H9 (cell line): ENCODE data around the gene UNC79. TPM values are rescaled to one million over a fixed set of nuclear protein-coding genes. Genes with fewer than 3 reads are reported as not detected.

Source experiments
- DNase-seq: peaks from one replicate; pipeline ENCODE4 v3.0.0-alpha.2; 2017
- H2AFZ ChIP-seq: one replicate; pipeline ENCODE4 v1.6.1; 2013; ENCODE audit warnings: mild to moderate bottlenecking, low read length, control low read depth, moderate library complexity
- H2AK5ac ChIP-seq: 2 replicates; pipeline ENCODE4 v1.6.1; 2013; ENCODE audit warnings: low read length, control low read depth, mixed read lengths; ENCODE audit not compliant: insufficient read length
- H2BK120ac ChIP-seq: one replicate; pipeline ENCODE4 v1.6.1; 2013; ENCODE audit warnings: low read depth, mild to moderate bottlenecking, low read length, control low read depth, inconsistent platforms; ENCODE audit not compliant: poor library complexity, severe bottlenecking
- H2BK12ac ChIP-seq: 2 replicates; pipeline ENCODE4 v1.6.1; 2013; ENCODE audit warnings: low read length, control low read depth, mixed read lengths, low read depth; ENCODE audit not compliant: insufficient read length
- H2BK15ac ChIP-seq: 2 replicates; pipeline ENCODE4 v1.6.1; 2013; ENCODE audit warnings: low read depth, low read length, control low read depth
- H2BK20ac ChIP-seq: one replicate; pipeline ENCODE4 v1.6.1; 2013; ENCODE audit warnings: low read depth, mild to moderate bottlenecking, low read length, control low read depth, inconsistent platforms; ENCODE audit not compliant: poor library complexity, severe bottlenecking
- H2BK5ac ChIP-seq: 2 replicates; pipeline ENCODE4 v1.6.1; 2013; ENCODE audit warnings: low read length, control low read depth, mixed read lengths; ENCODE audit not compliant: insufficient read length
- H3K14ac ChIP-seq: 2 replicates; pipeline ENCODE4 v1.6.1; 2013; ENCODE audit warnings: low read length, control low read depth; ENCODE audit not compliant: insufficient read depth
- H3K18ac ChIP-seq: 2 replicates; pipeline ENCODE4 v1.6.1; 2013; ENCODE audit warnings: low read depth, mild to moderate bottlenecking, mixed read lengths, low read length, control low read depth; ENCODE audit not compliant: insufficient read length
- H3K23ac ChIP-seq: 2 replicates; pipeline ENCODE4 v1.6.1; 2013; ENCODE audit warnings: low read length, control low read depth, mixed read lengths, low read depth; ENCODE audit not compliant: insufficient read length
- H3K23me2 ChIP-seq: 2 replicates; pipeline ENCODE4 v1.6.1; 2013; ENCODE audit warnings: low read depth, mild to moderate bottlenecking, mixed read lengths, low read length, control low read depth; ENCODE audit not compliant: insufficient read length, poor library complexity, severe bottlenecking
- H3K27ac ChIP-seq: 2 replicates; pipeline ENCODE4 v1.5.1; 2013; ENCODE audit warnings: low read length, control low read depth, mixed read lengths, low read depth; ENCODE audit not compliant: insufficient read length
- H3K27me3 ChIP-seq: 2 replicates; pipeline ENCODE4 v1.6.1; 2013; ENCODE audit warnings: low read length, control low read depth, inconsistent platforms; ENCODE audit not compliant: insufficient read depth
- H3K4ac ChIP-seq: 2 replicates; pipeline ENCODE4 v1.6.1; 2013; ENCODE audit warnings: low read depth, mild to moderate bottlenecking, control low read depth, inconsistent platforms, low read length, moderate library complexity
- H3K4me1 ChIP-seq: 2 replicates; pipeline ENCODE4 v1.6.1; 2013; ENCODE audit warnings: low read length, control low read depth, inconsistent platforms; ENCODE audit not compliant: insufficient read depth
- H3K4me2 ChIP-seq: 2 replicates; pipeline ENCODE4 v1.6.1; 2013; ENCODE audit warnings: low read length, control low read depth, mixed read lengths; ENCODE audit not compliant: insufficient read length, insufficient read depth
- H3K56ac ChIP-seq: 2 replicates; pipeline ENCODE4 v1.6.1; 2013; ENCODE audit warnings: low read depth, mild to moderate bottlenecking, mixed read lengths, low read length, control low read depth; ENCODE audit not compliant: insufficient read length
- H3K79me1 ChIP-seq: 2 replicates; pipeline ENCODE4 v1.6.1; 2013; ENCODE audit warnings: low read depth, mild to moderate bottlenecking, moderate library complexity, low read length, control low read depth, inconsistent platforms; ENCODE audit not compliant: insufficient read depth, poor library complexity, severe bottlenecking
- H3K79me2 ChIP-seq: 2 replicates; pipeline ENCODE4 v1.6.1; 2013; ENCODE audit warnings: low read length, control low read depth, inconsistent platforms; ENCODE audit not compliant: insufficient read depth
- H3K9ac ChIP-seq: 2 replicates; pipeline ENCODE4 v1.6.1; 2013; ENCODE audit warnings: low read length, control low read depth, mixed read lengths; ENCODE audit not compliant: insufficient read length; ENCODE audit errors: extremely low read depth
- H3K9me3 ChIP-seq: one replicate; pipeline ENCODE4 v1.6.1; 2013; ENCODE audit warnings: low read depth, low read length, inconsistent platforms; ENCODE audit not compliant: control insufficient read depth
- H3T11ph ChIP-seq: one replicate; pipeline ENCODE4 v1.6.1; 2013; ENCODE audit warnings: mild to moderate bottlenecking, low read length, control low read depth, inconsistent platforms
- H4K20me1 ChIP-seq: one replicate; pipeline ENCODE4 v1.6.1; 2013; ENCODE audit not compliant: control insufficient read depth, insufficient read length, insufficient read depth
- H4K5ac ChIP-seq: 2 replicates; pipeline ENCODE4 v1.6.1; 2013; ENCODE audit warnings: low read depth, mild to moderate bottlenecking, mixed read lengths, low read length, control low read depth; ENCODE audit not compliant: insufficient read length
- H4K8ac ChIP-seq: replicated peaks from 2 replicates; pipeline ENCODE4 v1.6.1; 2013; ENCODE audit warnings: low read length, control low read depth, mixed read lengths, low read depth; ENCODE audit not compliant: insufficient read length
- H4K91ac ChIP-seq: 2 replicates; pipeline ENCODE4 v1.6.1; 2013; ENCODE audit warnings: low read depth, mild to moderate bottlenecking, moderate library complexity, mixed read lengths, low read length, control low read depth; ENCODE audit not compliant: insufficient read length
- H3K27ac Mint-ChIP-seq, 3 experiments: 2 replicates in 2 of 3; 3 replicates in 1 of 3; pipeline ENCODE4 v1.8.0; 2020 to 2021; ENCODE audit warnings: mixed read lengths in 3 of 3, mild to moderate bottlenecking in 1 of 3, moderate library complexity in 1 of 3
- H3K27me3 Mint-ChIP-seq: 2 replicates; pipeline ENCODE4 v1.8.0; 2021; ENCODE audit warnings: low read depth, mild to moderate bottlenecking, moderate library complexity, mixed read lengths
- H3K36me3 Mint-ChIP-seq, 3 experiments: 2 replicates in 2 of 3; 3 replicates in 1 of 3; pipeline ENCODE4 v1.8.0; 2020 to 2021; ENCODE audit warnings: low read depth in 3 of 3, mixed read lengths in 3 of 3; ENCODE audit not compliant: insufficient read depth in 1 of 3
- H3K4me1 Mint-ChIP-seq, 2 experiments: 2 replicates each; pipeline ENCODE4 v1.8.0; 2020; ENCODE audit warnings: mixed read lengths in 2 of 2
- H3K4me3 Mint-ChIP-seq, 2 experiments: 2 replicates in 1 of 2; 3 replicates in 1 of 2; pipeline ENCODE4 v1.8.0; 2020 to 2021; ENCODE audit warnings: mild to moderate bottlenecking in 2 of 2, mixed read lengths in 2 of 2, moderate library complexity in 1 of 2
- H3K9me3 Mint-ChIP-seq, 2 experiments: 2 replicates in 1 of 2; 3 replicates in 1 of 2; pipeline ENCODE4 v1.8.0; 2020; ENCODE audit warnings: mild to moderate bottlenecking in 2 of 2, mixed read lengths in 2 of 2, moderate library complexity in 1 of 2
- CTCF ChIP-seq: fragments of 200-600 bp; sonication (generic); conservative IDR thresholded peaks from 3 replicates; pipeline ENCODE4 v1.8.0; 2021; ENCODE audit warnings: antibody characterized with exemption, mild to moderate bottlenecking
- total RNA-seq: library from RNA; stranded (reverse); gene quantifications from 2 replicates; pipeline ENCODE4 v1.2.1, GENCODE V29; 2021

The UNC79 gene
- total RNA-seq, 1 experiment from 2014 or later = 3.0 TPM

GRCh38 chr14:93675651-93676050, 244.9 kb downstream of the UNC79 start:
- Histone ChIP-seq H3K79me2 (no peaks in the 10 kb centered on the region), H4K8ac (no peak overlapping the region), H2BK120ac (no peak overlapping the region), H3K9ac (no peak overlapping the region), H4K5ac (no peak overlapping the region), H3K18ac (no peak overlapping the region), H2BK5ac (no peak overlapping the region), H3K79me1 (no peaks in the 10 kb centered on the region), H3K4me1 (no peaks in the 10 kb centered on the region), H4K91ac (no peak overlapping the region), H3K23ac (no peak overlapping the region), H2BK20ac (no peak overlapping the region), H3K27ac (no peak overlapping the region), H3T11ph (no peak overlapping the region), H2BK15ac (no peak overlapping the region), H4K20me1 (no peaks in the 10 kb centered on the region), H3K4me2 (no peak overlapping the region), H3K4ac (no peak overlapping the region), H2BK12ac (no peak overlapping the region), H3K27me3 (no peaks in the 10 kb centered on the region), H3K56ac (no peak overlapping the region), H2AK5ac (no peak overlapping the region), H3K9me3 (no peaks in the 10 kb centered on the region), H2AFZ (no peak overlapping the region), H3K14ac (no peak overlapping the region), H3K23me2 (no peaks in the 10 kb centered on the region)
- Mint-ChIP-seq H3K4me3 (no peak overlapping the region), H3K36me3 (peaks cover 0 to 4% (median 0%) of the 10 kb centered on the region in 3 experiments; a peak in 4 of 7 replicates), H3K27me3 (no peaks in the 10 kb centered on the region), H3K27ac (no peak overlapping the region), H3K4me1 (peaks cover 3 to 10% of the 10 kb centered on the region in 2 experiments; a peak in 2 of 4 replicates), H3K9me3 (peaks cover 0 to 2% of the 10 kb centered on the region in 2 experiments; a peak in 1 of 5 replicates)
- no peak for TF ChIP-seq CTCF
- DNase-seq = no peak
